Stimulated activated CD8-positive, alpha-beta memory T cell treated with anti-CD3 and anti-CD28 coated beads, Interleukin-7, amount 100 ng/mL, for 4 hours (primary cell): ENCODE data around the gene RHBDD1.

Source experiments
- DNase-seq, 2 donors: peaks; one replicate each; pipeline ENCODE4 v3.0.0-alpha.2; 2020; ENCODE audit warnings: low read depth in 2 of 2

The RHBDD1 gene

GRCh38 chr2:226845386-226846116 is 9.7 kb downstream of the RHBDD1 start:
- DNase-seq = no peak

GRCh38 chr2:226847090-226847489 is 11.2 kb downstream of the RHBDD1 start:
- DNase-seq = no peak

- no peak for DNase-seq
Measured at GRCh38 chr2:226847511-226847910, 11.7 kb downstream of the RHBDD1 start.

- DNase-seq = no peak
Measured at GRCh38 chr2:226849349-226849748, 13.5 kb downstream of the RHBDD1 start.

- DNase-seq = no peak
Measured at GRCh38 chr2:226850024-226850423, 14.2 kb downstream of the RHBDD1 start.

GRCh38 chr2:226855787-226856186 is 19.9 kb downstream of the RHBDD1 start:
- no peak for DNase-seq

- DNase-seq = no peak
Measured at GRCh38 chr2:226860087-226860486, 24.2 kb downstream of the RHBDD1 start.

GRCh38 chr2:226862623-226863022 is 26.8 kb downstream of the RHBDD1 start:
- DNase-seq = no peak

GRCh38 chr2:226865273-226865672 is 29.4 kb downstream of the RHBDD1 start:
- no peak for DNase-seq

GRCh38 chr2:226865710-226866109 is 29.9 kb downstream of the RHBDD1 start:
- no peak for DNase-seq

- DNase-seq = no peak
Measured at GRCh38 chr2:226868331-226869162, 32.7 kb downstream of the RHBDD1 start.

GRCh38 chr2:226869371-226869770 is 33.5 kb downstream of the RHBDD1 start:
- no peak for DNase-seq

GRCh38 chr2:226873051-226873620 is 37.3 kb downstream of the RHBDD1 start:
- DNase-seq = no peak

GRCh38 chr2:226873826-226874225 is 38.0 kb downstream of the RHBDD1 start:
- DNase-seq = no peak

GRCh38 chr2:226874749-226875148 is 38.9 kb downstream of the RHBDD1 start:
- DNase-seq = no peak

GRCh38 chr2:226875438-226876225 is 39.8 kb downstream of the RHBDD1 start:
- DNase-seq = no peak

GRCh38 chr2:226877491-226877890 is 41.6 kb downstream of the RHBDD1 start:
- DNase-seq = no peak

GRCh38 chr2:226881287-226881686 is 45.4 kb downstream of the RHBDD1 start:
- no peak for DNase-seq

GRCh38 chr2:226882606-226883005 is 46.8 kb downstream of the RHBDD1 start:
- DNase-seq = no peak

- no peak for DNase-seq
Measured at GRCh38 chr2:226883296-226883795, 47.5 kb downstream of the RHBDD1 start.

- no peak for DNase-seq
Measured at GRCh38 chr2:226884166-226884565, 48.3 kb downstream of the RHBDD1 start.
